HL-60 (cell line): ENCODE results near the gene TNFSF15.

Experiments
- CTCF ChIP-seq: IDR thresholded peaks from one replicate; pipeline ENCODE4 v1.5.1; 2011; ENCODE audit warnings: low read length, control low read depth, inconsistent platforms; ENCODE audit not compliant: insufficient read depth
- POLR2AphosphoS5 ChIP-seq: IDR thresholded peaks from 2 replicates; pipeline ENCODE4 v1.6.1; 2012; ENCODE audit warnings: low read depth
- REST ChIP-seq: IDR thresholded peaks from 2 replicates; pipeline ENCODE4 v1.6.1; 2012; ENCODE audit warnings: low read depth; ENCODE audit not compliant: insufficient replicate concordance

GRCh38 chr9:114798780-114799427 lies 6.9 kb downstream of the TNFSF15 start:
- TF ChIP-seq CTCF (no peak), POLR2AphosphoS5 (no peak), REST (no peak)
